HG02852 (cell line): ENCODE measurements around the gene SPEM1.

Source experiments
- ATAC-seq: cut with Tn5 transposase; IDR thresholded peaks from one replicate; pipeline ENCODE4 v1.9.1; 2021; ENCODE audit warnings: mild to moderate bottlenecking, moderate library complexity; ENCODE audit not compliant: unreplicated experiment

The SPEM1 gene

GRCh38 chr17:7417056-7417655 is 3.0 kb upstream of the SPEM1 start:
- no peak for ATAC-seq

- ATAC-seq: no peak
These were observed 1.5 kb upstream of the SPEM1 start for GRCh38 chr17:7418472-7419152.

GRCh38 chr17:7421186-7421585 is 1.1 kb downstream of the SPEM1 start:
- no peak for ATAC-seq

- no peak for ATAC-seq
These were observed 3.6 kb downstream of the SPEM1 start for GRCh38 chr17:7423679-7424078.

- ATAC-seq: no peak
These were observed 5.2 kb downstream of the SPEM1 start, which contains the start of gene SPEM2 for GRCh38 chr17:7425316-7425715. SPEM2 (plus strand) TSS chr17:7425616; CDS start chr17:7425689, 73 bp downstream.

GRCh38 chr17:7425756-7426155 is 5.6 kb downstream of the SPEM1 start:
- ATAC-seq: no peak

- no peak for ATAC-seq
These were observed 6.2 kb downstream of the SPEM1 start for GRCh38 chr17:7426203-7426863.

- no peak for ATAC-seq
These were observed 6.9 kb downstream of the SPEM1 start for GRCh38 chr17:7426896-7427489.

- ATAC-seq: no peak
These were observed 7.4 kb downstream of the SPEM1 start for GRCh38 chr17:7427549-7427948.

- ATAC-seq: no peak
These were observed 8.4 kb downstream of the SPEM1 start, which contains the start of gene SPEM3 for GRCh38 chr17:7428557-7428956. SPEM3 (plus strand) TSS chr17:7428857; CDS start chr17:7428903, 46 bp downstream.

- no peak for ATAC-seq
These were observed 9.6 kb downstream of the SPEM1 start for GRCh38 chr17:7429722-7430121.

GRCh38 chr17:7431231-7431630 is 11.1 kb downstream of the SPEM1 start:
- ATAC-seq: no peak

GRCh38 chr17:7432296-7432695 is 12.2 kb downstream of the SPEM1 start:
- no peak for ATAC-seq

GRCh38 chr17:7435676-7436555 is 15.8 kb downstream of the SPEM1 start:
- peak; percentile 19 for ATAC-seq

GRCh38 chr17:7436556-7437368 is 16.6 kb downstream of the SPEM1 start:
- ATAC-seq: no peak

- ATAC-seq: no peak
These were observed 17.3 kb downstream of the SPEM1 start for GRCh38 chr17:7437369-7437863.

- no peak for ATAC-seq
These were observed 18.0 kb downstream of the SPEM1 start for GRCh38 chr17:7437950-7438614.

GRCh38 chr17:7438656-7439460 is 18.7 kb downstream of the SPEM1 start:
- no peak for ATAC-seq
